Gastrocnemius medialis (tissue), 4 donors: ENCODE data around the gene SPAST.

Experiments
- POLR2A ChIP-seq, 2 donors: fragments of 450-650 bp; IDR thresholded peaks; one replicate each; pipeline ENCODE4 v1.6.1; 2017; ENCODE audit warnings: antibody characterized with exemption in 2 of 2, mild to moderate bottlenecking in 2 of 2, moderate library complexity in 2 of 2
- TF ChIP-seq, protein P1 (sequence below), 5 experiments: fragments of 450-650 bp in 3 of 5; fragments of 200-600 bp in 2 of 5; sonication (generic) in 2 of 5; IDR thresholded peaks in 4 of 5; conservative IDR thresholded peaks in 1 of 5; 1 replicate in 4 of 5; 2 replicates in 1 of 5; pipeline ENCODE4 v1.5.1; 2016 to 2019; ENCODE audit warnings: antibody characterized with exemption in 5 of 5, mild to moderate bottlenecking in 3 of 5, moderate library complexity in 3 of 5

DNA sequence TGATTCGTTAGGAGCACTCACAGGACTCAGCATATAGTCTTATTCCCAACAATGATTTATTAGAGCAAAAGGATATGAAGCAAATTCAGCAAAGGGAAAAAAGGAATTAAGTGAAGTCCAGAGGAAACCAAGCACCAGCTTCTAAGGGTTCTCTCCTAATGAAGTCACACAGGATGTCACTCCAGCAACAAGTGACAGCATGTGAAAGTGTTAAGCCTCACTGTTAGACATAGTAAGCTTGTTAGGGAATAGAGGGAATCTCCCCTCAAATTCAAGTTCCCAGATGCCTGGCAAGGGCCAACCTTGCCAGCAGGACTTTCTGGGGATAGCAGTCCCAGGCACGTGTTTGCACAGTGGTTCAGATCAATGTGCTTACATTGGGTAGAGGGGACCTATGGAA, 97.9 kb downstream of the SPAST start:
- TF ChIP-seq, protein P1, sequence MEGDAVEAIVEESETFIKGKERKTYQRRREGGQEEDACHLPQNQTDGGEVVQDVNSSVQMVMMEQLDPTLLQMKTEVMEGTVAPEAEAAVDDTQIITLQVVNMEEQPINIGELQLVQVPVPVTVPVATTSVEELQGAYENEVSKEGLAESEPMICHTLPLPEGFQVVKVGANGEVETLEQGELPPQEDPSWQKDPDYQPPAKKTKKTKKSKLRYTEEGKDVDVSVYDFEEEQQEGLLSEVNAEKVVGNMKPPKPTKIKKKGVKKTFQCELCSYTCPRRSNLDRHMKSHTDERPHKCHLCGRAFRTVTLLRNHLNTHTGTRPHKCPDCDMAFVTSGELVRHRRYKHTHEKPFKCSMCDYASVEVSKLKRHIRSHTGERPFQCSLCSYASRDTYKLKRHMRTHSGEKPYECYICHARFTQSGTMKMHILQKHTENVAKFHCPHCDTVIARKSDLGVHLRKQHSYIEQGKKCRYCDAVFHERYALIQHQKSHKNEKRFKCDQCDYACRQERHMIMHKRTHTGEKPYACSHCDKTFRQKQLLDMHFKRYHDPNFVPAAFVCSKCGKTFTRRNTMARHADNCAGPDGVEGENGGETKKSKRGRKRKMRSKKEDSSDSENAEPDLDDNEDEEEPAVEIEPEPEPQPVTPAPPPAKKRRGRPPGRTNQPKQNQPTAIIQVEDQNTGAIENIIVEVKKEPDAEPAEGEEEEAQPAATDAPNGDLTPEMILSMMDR (IDR thresholded peaks at IDR 0.05 in 4 of 5, conservative IDR thresholded peaks at IDR 0.05 in 1 of 5): no peak
- no peak for TF ChIP-seq POLR2A (IDR thresholded peaks at IDR 0.05)
